Subcutaneous adipose tissue (tissue), 4 donors: ENCODE results near the gene GZMH. TPM values are rescaled to one million over a fixed set of nuclear protein-coding genes. Genes with fewer than 3 reads are reported as not detected.

Source experiments
- total RNA-seq, 4 donors: library from RNA; depleted of rRNA; stranded (reverse); fragments of >200 nt; gene quantifications; one replicate each; pipeline ENCODE4 v1.1.0, GENCODE V29; 2016
- TF ChIP-seq, protein P1 (sequence below): fragments of 450-650 bp; IDR thresholded peaks from one replicate; pipeline ENCODE4 v1.5.1; 2016; ENCODE audit warnings: low read depth, mild to moderate bottlenecking, control low read depth, antibody characterized with exemption, moderate library complexity

GZMH gene, protein sequence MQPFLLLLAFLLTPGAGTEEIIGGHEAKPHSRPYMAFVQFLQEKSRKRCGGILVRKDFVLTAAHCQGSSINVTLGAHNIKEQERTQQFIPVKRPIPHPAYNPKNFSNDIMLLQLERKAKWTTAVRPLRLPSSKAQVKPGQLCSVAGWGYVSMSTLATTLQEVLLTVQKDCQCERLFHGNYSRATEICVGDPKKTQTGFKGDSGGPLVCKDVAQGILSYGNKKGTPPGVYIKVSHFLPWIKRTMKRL
- total RNA-seq: not detected

DNA sequence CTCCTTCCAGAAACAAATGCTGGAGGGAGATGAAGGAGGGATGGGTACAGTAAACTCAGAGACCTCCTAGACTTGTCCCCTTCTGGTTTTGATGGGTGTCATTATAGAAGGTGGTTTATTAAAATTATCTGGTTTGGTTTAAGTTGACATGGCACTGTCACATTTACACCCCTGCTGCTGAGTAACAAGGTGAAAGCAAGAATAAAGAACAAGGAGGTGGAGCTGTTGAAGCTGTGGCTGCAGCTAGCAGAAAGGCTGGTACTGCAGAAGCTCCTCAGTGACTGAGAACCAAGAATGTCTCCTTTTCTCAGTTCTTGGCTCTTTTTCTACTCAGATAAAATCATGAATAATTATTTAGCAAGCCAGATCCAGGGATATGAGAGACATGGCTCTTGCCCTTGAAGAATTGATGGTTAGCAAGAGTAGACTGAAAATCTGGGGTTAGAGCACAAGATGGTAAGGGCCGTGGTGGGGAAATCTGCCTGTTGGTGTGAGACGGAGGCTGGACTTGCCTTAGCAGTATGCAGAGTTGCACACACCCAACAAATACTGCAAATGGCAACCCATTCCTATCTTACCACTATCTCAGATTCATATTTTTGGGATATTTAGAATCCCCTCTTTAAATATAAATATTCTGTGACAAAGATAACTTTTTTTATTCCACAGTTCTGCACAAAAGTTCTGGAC lies at the start of gene GZMH:
GZMH (minus strand) TSS at position 31 of the 690 bp plus-strand sequence. CDS start 72 bp downstream, outside the sequence.
- TF ChIP-seq, protein P1, sequence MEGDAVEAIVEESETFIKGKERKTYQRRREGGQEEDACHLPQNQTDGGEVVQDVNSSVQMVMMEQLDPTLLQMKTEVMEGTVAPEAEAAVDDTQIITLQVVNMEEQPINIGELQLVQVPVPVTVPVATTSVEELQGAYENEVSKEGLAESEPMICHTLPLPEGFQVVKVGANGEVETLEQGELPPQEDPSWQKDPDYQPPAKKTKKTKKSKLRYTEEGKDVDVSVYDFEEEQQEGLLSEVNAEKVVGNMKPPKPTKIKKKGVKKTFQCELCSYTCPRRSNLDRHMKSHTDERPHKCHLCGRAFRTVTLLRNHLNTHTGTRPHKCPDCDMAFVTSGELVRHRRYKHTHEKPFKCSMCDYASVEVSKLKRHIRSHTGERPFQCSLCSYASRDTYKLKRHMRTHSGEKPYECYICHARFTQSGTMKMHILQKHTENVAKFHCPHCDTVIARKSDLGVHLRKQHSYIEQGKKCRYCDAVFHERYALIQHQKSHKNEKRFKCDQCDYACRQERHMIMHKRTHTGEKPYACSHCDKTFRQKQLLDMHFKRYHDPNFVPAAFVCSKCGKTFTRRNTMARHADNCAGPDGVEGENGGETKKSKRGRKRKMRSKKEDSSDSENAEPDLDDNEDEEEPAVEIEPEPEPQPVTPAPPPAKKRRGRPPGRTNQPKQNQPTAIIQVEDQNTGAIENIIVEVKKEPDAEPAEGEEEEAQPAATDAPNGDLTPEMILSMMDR: no peak

DNA sequence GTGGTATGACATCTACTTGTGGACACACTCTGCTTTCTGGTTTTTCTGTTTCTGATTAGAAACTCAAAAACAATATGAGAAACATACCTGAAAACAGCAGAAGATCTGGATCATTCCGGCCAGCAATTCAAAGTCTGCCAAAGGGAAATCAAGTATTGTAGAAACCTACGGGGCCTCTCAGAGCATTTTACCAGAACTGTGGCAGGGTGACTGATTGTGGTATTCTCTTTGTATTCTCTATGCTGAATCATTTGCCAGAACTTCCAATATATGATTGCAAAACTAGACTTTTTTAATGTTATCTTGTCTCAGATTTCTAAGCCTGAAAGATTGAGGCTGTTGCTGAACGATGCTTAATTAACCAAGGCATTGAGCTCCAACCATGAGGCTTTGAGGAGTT lies 30.4 kb upstream of the GZMH start:
- TF ChIP-seq, protein P1: no peak

DNA sequence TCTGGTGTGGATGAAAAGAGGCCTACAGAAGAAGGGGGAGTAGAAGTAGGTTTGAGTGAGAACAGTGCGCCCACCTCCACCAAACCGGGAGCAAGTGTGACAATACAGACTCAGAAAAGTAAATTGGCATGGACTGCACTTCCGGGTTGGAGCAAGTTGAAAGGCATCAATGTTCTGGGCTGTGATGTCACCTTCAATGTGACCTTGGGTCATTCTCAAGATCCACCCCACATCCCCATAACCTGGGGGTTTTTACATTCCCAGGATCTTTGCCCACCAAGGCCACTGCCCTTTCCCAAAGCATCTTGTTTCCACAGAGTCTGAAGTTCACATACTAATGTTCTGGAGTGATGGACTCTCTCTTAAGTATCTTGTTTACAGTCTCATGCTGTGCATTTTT lies 29.8 kb upstream of the GZMH start:
- TF ChIP-seq, protein P1: no peak

DNA sequence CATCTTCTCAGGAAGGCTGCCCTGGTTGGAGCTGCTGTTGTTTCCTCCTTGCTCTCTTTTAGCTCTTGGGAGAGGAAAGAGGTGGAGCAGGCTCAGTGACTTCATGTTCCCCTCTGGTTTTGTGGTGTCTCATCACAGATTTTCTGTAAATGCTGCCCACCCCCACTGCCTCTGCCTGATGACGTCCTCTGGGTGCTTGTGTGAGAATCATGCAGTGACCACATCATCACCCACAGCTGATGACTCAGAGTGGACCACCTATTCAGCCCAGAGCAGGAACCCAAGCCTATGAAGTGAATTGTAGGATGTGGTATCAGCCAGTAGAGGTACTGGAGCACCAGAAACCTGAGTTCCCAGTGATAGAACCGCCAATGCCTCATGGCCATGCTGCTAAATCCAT lies 24.7 kb upstream of the GZMH start, which contains the start of gene GZMB:
GZMB (minus strand) TSS at position 33 of the 400 bp plus-strand sequence; CDS start at position 3, 30 bp downstream.
- TF ChIP-seq, protein P1: no peak

DNA sequence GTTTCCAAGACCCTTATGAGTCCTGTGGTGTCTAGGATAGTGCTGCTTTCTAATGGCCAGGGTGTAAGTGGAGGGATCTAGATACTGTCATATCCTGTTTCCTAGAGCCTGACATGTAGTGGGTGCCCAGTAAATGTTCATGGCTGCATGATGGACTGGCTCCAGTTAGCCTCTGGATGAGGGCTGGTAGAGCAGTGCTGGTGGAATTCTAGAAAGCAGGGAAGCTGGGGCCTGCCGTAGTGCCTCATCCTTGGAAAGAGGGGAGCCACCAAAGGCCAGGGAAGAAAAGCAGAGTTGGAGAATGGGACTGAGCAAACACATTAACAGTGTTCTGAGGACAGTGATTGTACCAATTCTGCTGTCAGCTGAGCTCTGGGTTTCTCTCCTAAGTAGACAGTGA lies 23.9 kb upstream of the GZMH start:
- TF ChIP-seq, protein P1: no peak

DNA sequence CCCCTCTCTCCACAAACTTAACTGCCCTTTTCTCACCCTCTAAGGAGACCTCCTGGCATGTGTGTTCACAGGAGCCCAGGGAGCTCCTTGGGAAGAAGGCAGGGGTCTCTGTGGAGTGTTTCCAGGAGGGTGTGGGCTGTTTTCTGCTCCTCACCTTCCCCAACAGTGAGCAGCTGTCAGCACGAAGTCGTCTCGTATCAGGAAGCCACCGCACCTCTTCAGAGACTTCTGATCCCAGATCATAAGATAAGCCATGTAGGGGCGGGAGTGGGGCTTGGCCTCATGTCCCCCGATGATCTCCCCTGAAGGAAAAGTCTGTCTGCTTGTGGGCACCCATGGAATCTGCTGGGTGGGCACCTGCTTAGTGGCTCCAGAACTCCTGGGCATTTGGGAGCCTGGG lies 23.3 kb upstream of the GZMH start:
- TF ChIP-seq, protein P1: no peak

DNA sequence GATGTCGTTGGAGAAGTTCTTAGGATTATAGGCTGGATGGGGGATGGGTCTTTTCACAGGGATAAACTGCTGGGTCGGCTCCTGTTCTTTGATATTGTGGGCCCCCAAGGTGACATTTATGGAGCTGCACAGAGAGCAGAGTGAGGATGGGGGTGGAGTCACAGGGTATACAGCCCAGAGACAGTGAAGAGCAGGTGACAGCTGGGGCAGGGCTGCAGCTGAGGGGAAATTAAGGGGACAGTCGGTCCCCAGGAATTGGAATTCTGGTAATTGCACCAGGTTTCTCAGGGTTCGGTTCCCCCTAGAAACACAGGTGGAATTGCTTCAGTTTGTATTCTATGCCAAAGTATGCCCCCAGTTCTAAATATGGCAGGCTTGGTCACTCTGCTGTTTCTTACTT lies 22.9 kb upstream of the GZMH start:
- TF ChIP-seq, protein P1: no peak
